IMR-90 (cell line): ENCODE measurements around the gene SPACDR. TPM values are rescaled to one million over a fixed set of nuclear protein-coding genes. Genes with fewer than 3 reads are reported as not detected.

Experiments used
- ATAC-seq: fragments of 200-7000 bp; cut with Tn5 transposase; 2 replicates; pipeline ENCODE4 v1.9.1; 2020; ENCODE audit warnings: low read depth, mild to moderate bottlenecking, moderate library complexity
- BruUV-seq: library from RNA; stranded (reverse); fragments of 400-500 nt; replicated peaks from 2 replicates; lab custom pipeline; 2021; lab: Mats Ljungman, UMichigan
- CTCF ChIA-PET: fragments of 300-600 bp; formaldehyde crosslinking; extraction: SDS; loops from one replicate; lab custom pipeline; 2021; ENCODE audit warnings: antibody characterized with exemption; lab: Yijun Ruan, JAX
- POLR2A ChIA-PET: fragments of 300-600 bp; sonication (Branson Sonifier 250); formaldehyde crosslinking; loops from one replicate; lab custom pipeline; 2022; ENCODE audit warnings: antibody characterized with exemption; ENCODE audit not compliant: unreplicated experiment; lab: Charles Lee
- DNase-seq: peaks from one replicate; pipeline ENCODE4 v3.0.0; 2013
- H2AFZ ChIP-seq: replicated peaks from 2 replicates; pipeline ENCODE3; 2013; ENCODE audit warnings: low read length, mild to moderate bottlenecking; ENCODE audit not compliant: poor library complexity
- H2AK5ac ChIP-seq: 2 replicates; pipeline ENCODE4 v1.6.1; 2013; ENCODE audit warnings: low read depth, low read length, inconsistent platforms
- H2AK9ac ChIP-seq: replicated peaks from 2 replicates; pipeline ENCODE3; 2013; ENCODE audit warnings: mild to moderate bottlenecking, low read depth, low read length, moderate library complexity; ENCODE audit not compliant: poor library complexity
- H2BK120ac ChIP-seq: 2 replicates; pipeline ENCODE4 v1.6.1; 2013; ENCODE audit warnings: low read depth, low read length, inconsistent platforms
- H2BK15ac ChIP-seq: 3 replicates; pipeline ENCODE4 v1.6.1; 2013; ENCODE audit warnings: low read depth, low read length, inconsistent platforms
- H2BK20ac ChIP-seq: 2 replicates; pipeline ENCODE4 v1.6.1; 2013; ENCODE audit warnings: low read depth, mild to moderate bottlenecking, inconsistent platforms, low read length, moderate library complexity
- H2BK5ac ChIP-seq: 2 replicates; pipeline ENCODE4 v1.6.1; 2013; ENCODE audit warnings: mild to moderate bottlenecking, low read depth, low read length, inconsistent platforms; ENCODE audit not compliant: poor library complexity, severe bottlenecking
- H3K14ac ChIP-seq: replicated peaks from 2 replicates; pipeline ENCODE4 v1.6.1; 2013; ENCODE audit warnings: low read depth, low read length, inconsistent platforms
- H3K18ac ChIP-seq: 2 replicates; pipeline ENCODE4 v1.6.1; 2013; ENCODE audit warnings: low read depth, low read length, control low read depth
- H3K23ac ChIP-seq: 2 replicates; pipeline ENCODE4 v1.6.1; 2013; ENCODE audit warnings: low read depth, low read length, inconsistent platforms
- H3K27ac ChIP-seq: 2 replicates; pipeline ENCODE4 v1.5.1; 2013; ENCODE audit warnings: mild to moderate bottlenecking, control low read depth, low read length; ENCODE audit not compliant: insufficient read depth
- H3K27me3 ChIP-seq: 2 replicates; pipeline ENCODE4 v1.6.1; 2013; ENCODE audit warnings: low read length; ENCODE audit not compliant: control insufficient read depth, insufficient read depth
- H3K36me3 ChIP-seq: 2 replicates; pipeline ENCODE4 v1.6.1; 2013; ENCODE audit warnings: low read length, mixed read lengths; ENCODE audit not compliant: control insufficient read depth, insufficient read depth
- H3K4ac ChIP-seq: 2 replicates; pipeline ENCODE4 v1.6.1; 2013; ENCODE audit warnings: low read depth, low read length, inconsistent platforms
- H3K4me1 ChIP-seq: 2 replicates; pipeline ENCODE4 v1.6.1; 2013; ENCODE audit warnings: low read length, mixed read lengths; ENCODE audit not compliant: control insufficient read depth, insufficient read depth
- H3K4me2 ChIP-seq: 2 replicates; pipeline ENCODE4 v1.6.1; 2013; ENCODE audit warnings: low read depth, mild to moderate bottlenecking, control low read depth, low read length, moderate library complexity
- H3K4me3 ChIP-seq: 2 replicates; pipeline ENCODE4 v1.5.1; 2013; ENCODE audit warnings: low read depth, mild to moderate bottlenecking, control low read depth, low read length, moderate library complexity; ENCODE audit not compliant: insufficient read depth
- H3K56ac ChIP-seq: 2 replicates; pipeline ENCODE4 v1.6.1; 2013; ENCODE audit warnings: low read length, inconsistent platforms; ENCODE audit not compliant: insufficient read depth; ENCODE audit errors: extremely low read depth
- H3K79me1 ChIP-seq, 2 experiments: 2 replicates each; pipeline ENCODE4 v1.6.1; 2013; ENCODE audit warnings: low read length in 2 of 2, inconsistent platforms in 1 of 2, low read depth in 1 of 2
- H3K9ac ChIP-seq: 2 replicates; pipeline ENCODE4 v1.6.1; 2013; ENCODE audit warnings: low read depth, low read length, control low read depth
- H3K9me1 ChIP-seq: 2 replicates; pipeline ENCODE4 v1.6.1; 2013; ENCODE audit warnings: low read length, inconsistent platforms; ENCODE audit not compliant: insufficient read depth
- H3K9me3 ChIP-seq: 2 replicates; pipeline ENCODE4 v1.6.1; 2013; ENCODE audit warnings: low read length; ENCODE audit not compliant: control insufficient read depth, insufficient read depth
- H4K20me1 ChIP-seq: 2 replicates; pipeline ENCODE4 v1.6.1; 2013; ENCODE audit warnings: low read length, inconsistent platforms; ENCODE audit not compliant: insufficient read depth
- H4K5ac ChIP-seq: 2 replicates; pipeline ENCODE4 v1.6.1; 2013; ENCODE audit warnings: mild to moderate bottlenecking, low read depth, low read length, control low read depth
- H4K8ac ChIP-seq, 2 experiments: 2 replicates each; pipeline ENCODE4 v1.6.1; 2013; ENCODE audit warnings: low read depth in 2 of 2, low read length in 2 of 2, control low read depth in 1 of 2, inconsistent platforms in 1 of 2
- H4K91ac ChIP-seq: 2 replicates; pipeline ENCODE4 v1.6.1; 2013; ENCODE audit warnings: low read depth, low read length, inconsistent platforms; ENCODE audit not compliant: insufficient read depth
- BHLHE40 ChIP-seq: fragments of 150-350 bp; IDR thresholded peaks from 2 replicates; pipeline ENCODE4 v1.6.1; 2016; ENCODE audit warnings: mild to moderate bottlenecking, low read depth, low read length
- MAFK ChIP-seq: IDR thresholded peaks from 2 replicates; pipeline ENCODE4 v1.6.1; 2012; ENCODE audit warnings: low read depth, low read length, improper control_type of control experiment
- MAZ ChIP-seq: IDR thresholded peaks from 2 replicates; pipeline ENCODE4 v1.6.1; 2012; ENCODE audit warnings: low read depth, mild to moderate bottlenecking, low read length, improper control_type of control experiment, moderate library complexity, borderline replicate concordance
- MXI1 ChIP-seq: IDR thresholded peaks from 2 replicates; pipeline ENCODE4 v1.6.1; 2012; ENCODE audit warnings: low read depth, mild to moderate bottlenecking, low read length, moderate library complexity, borderline replicate concordance
- RCOR1 ChIP-seq: IDR thresholded peaks from 2 replicates; pipeline ENCODE4 v1.6.1; 2012; ENCODE audit warnings: mild to moderate bottlenecking, low read length, improper control_type of control experiment; ENCODE audit not compliant: insufficient replicate concordance
- RFX5 ChIP-seq: IDR thresholded peaks from 2 replicates; pipeline ENCODE4 v1.8.0; 2012; ENCODE audit warnings: low read depth, mild to moderate bottlenecking, low read length, moderate library complexity
- USF2 ChIP-seq: fragments of 150-350 bp; IDR thresholded peaks from 2 replicates; pipeline ENCODE4 v1.6.1; 2017; ENCODE audit warnings: mild to moderate bottlenecking, antibody characterized with exemption, low read length, low read depth
- WGBS, 2 experiments: methylation state at CpG; one replicate each; pipeline versions ENCODE4 v1.1.5 to v1.1.7; 2013; ENCODE audit warnings: missing lambda C conversion rate in 2 of 2; ENCODE audit not compliant: insufficient read length in 1 of 2; ENCODE audit errors: extremely low coverage in 2 of 2; 5-methylcytosine and 5-hydroxymethylcytosine counted together
- dilution Hi-C: fragments of 300-500 bp; cut with HindIII; formaldehyde crosslinking; loops from one replicate; pipeline ENCODE4 v1.14.3; 2018; ENCODE audit warnings: low sequenced_read_pairs; ENCODE audit not compliant: unreplicated experiment
- in situ Hi-C: fragments of 300-500 bp; cut with MboI; formaldehyde crosslinking; loops from 3 replicates; pipeline ENCODE4 v1.14.3; 2019; ENCODE audit warnings: low sequenced_read_pairs, inconsistent platforms, mixed read lengths
- intact Hi-C: fragments of 100-400 bp; cut with micrococcal nuclease; formaldehyde crosslinking; loops from 2 replicates; pipeline ENCODE4 v1.10.0; 2022
- polyA plus RNA-seq, 3 experiments: library from polyadenylated mRNA; depleted of rRNA; stranded (reverse); fragments of >200 nt; gene quantifications; 2 replicates each; pipeline ENCODE4 v1.2.3, GENCODE V29; 2012; ENCODE audit warnings: low replicate concordance in 1 of 3
- total RNA-seq: library from RNA; depleted of rRNA; stranded (reverse); fragments of >200 nt; gene quantifications from 2 replicates; pipeline ENCODE4 v1.2.3, GENCODE V29; 2012
- TF ChIP-seq, protein P1 (sequence below): fragments of 150-350 bp; IDR thresholded peaks from 2 replicates; pipeline ENCODE4 v1.6.1; 2016; ENCODE audit warnings: low read depth, mild to moderate bottlenecking, low read length, moderate library complexity, borderline replicate concordance

The SPACDR gene
- total and polyA plus RNA-seq, 2 of the 4 experiments (the other 2 are of a cell fraction): 0.54 to 2.1 TPM

DNA sequence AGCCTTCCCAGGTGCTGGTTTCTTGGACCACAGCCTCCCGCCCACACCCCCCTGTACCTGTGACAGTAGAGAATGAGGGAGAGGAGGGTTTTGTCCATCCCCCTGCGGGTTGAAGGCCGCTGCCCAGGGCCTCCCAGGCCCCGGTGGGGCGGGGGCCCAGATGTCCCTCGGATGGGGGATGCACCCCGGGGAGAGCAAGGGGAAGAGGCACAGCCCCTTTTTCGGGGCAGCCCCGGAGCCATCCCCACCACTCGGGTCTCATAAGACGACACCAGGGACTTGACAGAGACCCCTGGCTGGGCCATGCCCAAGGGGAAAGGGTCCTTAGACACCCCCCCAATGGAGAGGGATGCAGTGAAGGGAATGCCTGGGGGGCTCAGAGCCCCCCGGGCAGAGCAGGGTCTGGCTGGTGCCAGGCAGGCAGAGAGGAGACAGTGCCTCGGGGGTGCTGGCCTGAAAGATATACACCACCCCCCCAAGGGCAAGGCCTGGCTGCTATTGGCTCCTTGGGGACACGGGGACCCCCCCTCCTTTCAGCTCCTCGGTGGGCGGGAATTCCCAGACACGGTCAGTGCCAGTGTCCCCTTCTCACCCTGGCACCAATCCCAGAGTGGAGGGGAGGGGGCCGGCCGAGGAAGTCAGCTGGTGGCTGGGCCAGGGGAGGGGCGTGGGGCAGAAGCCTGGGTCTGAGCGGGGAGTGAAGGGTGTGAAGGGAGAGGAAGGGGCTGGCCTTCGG is 3.7 kb upstream of the SPACDR start:
- DNase-seq (no peak), ATAC-seq (no peak)
- CTCF ChIA-PET: interaction anchor here (1.9 kb wide), 1 partner anchor 15 kb away, joined by 5 read pairs; no protein-coding TSS in a partner anchor
- no peak overlapping the region for H3K14ac ChIP-seq
- no peak overlapping the region for H3K4ac ChIP-seq
- H3K27me3 ChIP-seq: no peaks in the 10 kb centered on the region
- no TSS peak for BruUV-seq
- H3K27ac ChIP-seq: no peak overlapping the region
- H4K20me1 ChIP-seq: peaks cover 14% of the 10 kb centered on the region
- no peak overlapping the region for H2AFZ ChIP-seq
- H4K91ac ChIP-seq: no peak overlapping the region
- no peak overlapping the region for H3K56ac ChIP-seq
- no peak overlapping the region for H2BK20ac ChIP-seq
- H3K4me3 ChIP-seq: no peak overlapping the region
- 0 out of 2 replicates have a peak overlapping the region, but pooled peaks have one; percentile 12 for H2AK5ac ChIP-seq
- H3K9me1 ChIP-seq: peaks cover 9% of the 10 kb centered on the region
- H2BK15ac ChIP-seq: no peak overlapping the region
- no peak overlapping the region for H3K4me2 ChIP-seq
- intact Hi-C loops (loop anchor here (2.0 kb wide), 1 partner anchor 223 kb away; no protein-coding TSS in a partner anchor), dilution Hi-C loops (no loop called here), in situ Hi-C loops (loop anchor here (10.0 to 25.0 kb wide), 2 partner anchors 227 to 394 kb away; partner anchors contain the start of genes GIGYF1, SLC12A9 and TRIP6)
- H2BK120ac ChIP-seq: no peak overlapping the region
- no peak overlapping the region for H3K9ac ChIP-seq
- 40% methylated on average over 1 of the region's 22 CpGs; no CpG with 5 or more reads in 1 of the 2 experiments for WGBS, 2 experiments
- no peak overlapping the region for H3K18ac ChIP-seq
- peaks cover 12% of the 10 kb centered on the region for H3K4me1 ChIP-seq
- H2AK9ac ChIP-seq: no peak overlapping the region
- peaks cover 2 to 33% of the 10 kb centered on the region in 2 experiments; a peak in 1 of 4 replicates for H3K79me1 ChIP-seq
- H4K5ac ChIP-seq: no peak overlapping the region
- H2BK5ac ChIP-seq: no peak overlapping the region
- POLR2A ChIA-PET: no interaction called here
- no peak overlapping the region for H3K23ac ChIP-seq
- no peak for TF ChIP-seq MXI1
- no peak for TF ChIP-seq MAFK
- TF ChIP-seq RFX5: no peak
- TF ChIP-seq RCOR1: no peak
- TF ChIP-seq, protein P1, sequence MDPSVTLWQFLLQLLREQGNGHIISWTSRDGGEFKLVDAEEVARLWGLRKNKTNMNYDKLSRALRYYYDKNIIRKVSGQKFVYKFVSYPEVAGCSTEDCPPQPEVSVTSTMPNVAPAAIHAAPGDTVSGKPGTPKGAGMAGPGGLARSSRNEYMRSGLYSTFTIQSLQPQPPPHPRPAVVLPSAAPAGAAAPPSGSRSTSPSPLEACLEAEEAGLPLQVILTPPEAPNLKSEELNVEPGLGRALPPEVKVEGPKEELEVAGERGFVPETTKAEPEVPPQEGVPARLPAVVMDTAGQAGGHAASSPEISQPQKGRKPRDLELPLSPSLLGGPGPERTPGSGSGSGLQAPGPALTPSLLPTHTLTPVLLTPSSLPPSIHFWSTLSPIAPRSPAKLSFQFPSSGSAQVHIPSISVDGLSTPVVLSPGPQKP: no peak
- no peak for TF ChIP-seq MAZ
- TF ChIP-seq BHLHE40: no peak
- TF ChIP-seq USF2: no peak
- H4K8ac ChIP-seq: no peak overlapping the region
- no peaks in the 10 kb centered on the region for H3K9me3 ChIP-seq
- H3K36me3 ChIP-seq: peaks cover 32% of the 10 kb centered on the region; the same call in 1 of the 2 replicates
